HL-60 (cell line): ENCODE results near the gene CRIM1.
A peak's percentile ranks its signal among the peaks of the same experiment; 100 is the strongest.

Experiments
- DNase-seq, 2 experiments: peaks; one replicate each; pipeline ENCODE4 v3.0.0-alpha.2; 2010 to 2020; ENCODE audit warnings: low read depth in 1 of 2, low spot score in 1 of 2
- H3K27ac ChIP-seq: fragments of 250-450 bp; sonication (Bioruptor Pico); replicated peaks from 2 replicates; pipeline ENCODE4 v1.5.1; 2020; ENCODE audit warnings: mild to moderate bottlenecking, moderate library complexity
- H3K27me3 ChIP-seq: fragments of 250-450 bp; sonication (Bioruptor Pico); 2 replicates; pipeline ENCODE4 v1.5.1; 2021; ENCODE audit warnings: mild to moderate bottlenecking, moderate library complexity; ENCODE audit not compliant: insufficient read depth, poor library complexity, severe bottlenecking
- H3K4me3 ChIP-seq: replicated peaks from 2 replicates; pipeline ENCODE4 v1.5.1; 2011; ENCODE audit warnings: mild to moderate bottlenecking, control low read depth, low read length; ENCODE audit not compliant: insufficient read depth
- GABPA ChIP-seq: IDR thresholded peaks from 2 replicates; pipeline ENCODE4 v1.6.1; 2012; ENCODE audit warnings: low read depth
- POLR2AphosphoS5 ChIP-seq: IDR thresholded peaks from 2 replicates; pipeline ENCODE4 v1.6.1; 2012; ENCODE audit warnings: low read depth
- SPI1 ChIP-seq: IDR thresholded peaks from 2 replicates; pipeline ENCODE4 v1.6.1; 2012; ENCODE audit warnings: low read depth, mild to moderate bottlenecking, borderline replicate concordance
- TF ChIP-seq, protein P1 (sequence below): IDR thresholded peaks from one replicate; pipeline ENCODE4 v1.5.1; 2011; ENCODE audit warnings: low read length, control low read depth, inconsistent platforms; ENCODE audit not compliant: insufficient read depth
- TF ChIP-seq, protein P2 (sequence below): IDR thresholded peaks from 2 replicates; pipeline ENCODE4 v1.6.1; 2012; ENCODE audit warnings: low read depth; ENCODE audit not compliant: insufficient replicate concordance

The CRIM1 gene

DNA sequence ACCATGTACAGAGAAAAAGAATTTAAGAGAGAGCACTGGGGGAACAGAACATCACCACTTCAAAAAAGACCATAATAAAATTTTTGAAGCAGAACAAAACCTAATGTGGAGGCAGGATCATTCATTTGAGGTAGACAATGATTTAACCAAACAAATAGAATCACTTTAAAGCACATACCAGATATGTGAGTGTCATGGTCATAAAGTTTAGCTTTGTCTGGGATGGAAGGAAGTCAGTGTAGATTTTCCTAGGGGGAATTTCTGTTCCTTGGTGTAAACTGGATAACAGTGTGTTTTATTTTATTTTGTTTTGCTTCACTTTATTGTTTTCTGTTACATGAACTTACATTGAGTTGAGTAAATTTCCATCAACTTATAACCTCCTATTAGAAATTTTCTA, 120.8 kb downstream of the CRIM1 start:
- no peaks in the 10 kb centered on the region for H3K27me3 ChIP-seq
- H3K27ac ChIP-seq = no peak overlapping the region
- TF ChIP-seq GABPA (no peak), SPI1 (no peak), POLR2AphosphoS5 (no peak)
- TF ChIP-seq, protein P1, sequence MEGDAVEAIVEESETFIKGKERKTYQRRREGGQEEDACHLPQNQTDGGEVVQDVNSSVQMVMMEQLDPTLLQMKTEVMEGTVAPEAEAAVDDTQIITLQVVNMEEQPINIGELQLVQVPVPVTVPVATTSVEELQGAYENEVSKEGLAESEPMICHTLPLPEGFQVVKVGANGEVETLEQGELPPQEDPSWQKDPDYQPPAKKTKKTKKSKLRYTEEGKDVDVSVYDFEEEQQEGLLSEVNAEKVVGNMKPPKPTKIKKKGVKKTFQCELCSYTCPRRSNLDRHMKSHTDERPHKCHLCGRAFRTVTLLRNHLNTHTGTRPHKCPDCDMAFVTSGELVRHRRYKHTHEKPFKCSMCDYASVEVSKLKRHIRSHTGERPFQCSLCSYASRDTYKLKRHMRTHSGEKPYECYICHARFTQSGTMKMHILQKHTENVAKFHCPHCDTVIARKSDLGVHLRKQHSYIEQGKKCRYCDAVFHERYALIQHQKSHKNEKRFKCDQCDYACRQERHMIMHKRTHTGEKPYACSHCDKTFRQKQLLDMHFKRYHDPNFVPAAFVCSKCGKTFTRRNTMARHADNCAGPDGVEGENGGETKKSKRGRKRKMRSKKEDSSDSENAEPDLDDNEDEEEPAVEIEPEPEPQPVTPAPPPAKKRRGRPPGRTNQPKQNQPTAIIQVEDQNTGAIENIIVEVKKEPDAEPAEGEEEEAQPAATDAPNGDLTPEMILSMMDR = no peak
- TF ChIP-seq, protein P2, sequence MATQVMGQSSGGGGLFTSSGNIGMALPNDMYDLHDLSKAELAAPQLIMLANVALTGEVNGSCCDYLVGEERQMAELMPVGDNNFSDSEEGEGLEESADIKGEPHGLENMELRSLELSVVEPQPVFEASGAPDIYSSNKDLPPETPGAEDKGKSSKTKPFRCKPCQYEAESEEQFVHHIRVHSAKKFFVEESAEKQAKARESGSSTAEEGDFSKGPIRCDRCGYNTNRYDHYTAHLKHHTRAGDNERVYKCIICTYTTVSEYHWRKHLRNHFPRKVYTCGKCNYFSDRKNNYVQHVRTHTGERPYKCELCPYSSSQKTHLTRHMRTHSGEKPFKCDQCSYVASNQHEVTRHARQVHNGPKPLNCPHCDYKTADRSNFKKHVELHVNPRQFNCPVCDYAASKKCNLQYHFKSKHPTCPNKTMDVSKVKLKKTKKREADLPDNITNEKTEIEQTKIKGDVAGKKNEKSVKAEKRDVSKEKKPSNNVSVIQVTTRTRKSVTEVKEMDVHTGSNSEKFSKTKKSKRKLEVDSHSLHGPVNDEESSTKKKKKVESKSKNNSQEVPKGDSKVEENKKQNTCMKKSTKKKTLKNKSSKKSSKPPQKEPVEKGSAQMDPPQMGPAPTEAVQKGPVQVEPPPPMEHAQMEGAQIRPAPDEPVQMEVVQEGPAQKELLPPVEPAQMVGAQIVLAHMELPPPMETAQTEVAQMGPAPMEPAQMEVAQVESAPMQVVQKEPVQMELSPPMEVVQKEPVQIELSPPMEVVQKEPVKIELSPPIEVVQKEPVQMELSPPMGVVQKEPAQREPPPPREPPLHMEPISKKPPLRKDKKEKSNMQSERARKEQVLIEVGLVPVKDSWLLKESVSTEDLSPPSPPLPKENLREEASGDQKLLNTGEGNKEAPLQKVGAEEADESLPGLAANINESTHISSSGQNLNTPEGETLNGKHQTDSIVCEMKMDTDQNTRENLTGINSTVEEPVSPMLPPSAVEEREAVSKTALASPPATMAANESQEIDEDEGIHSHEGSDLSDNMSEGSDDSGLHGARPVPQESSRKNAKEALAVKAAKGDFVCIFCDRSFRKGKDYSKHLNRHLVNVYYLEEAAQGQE = no peak
- H3K4me3 ChIP-seq = no peak overlapping the region
- DNase-seq = no peak

DNA sequence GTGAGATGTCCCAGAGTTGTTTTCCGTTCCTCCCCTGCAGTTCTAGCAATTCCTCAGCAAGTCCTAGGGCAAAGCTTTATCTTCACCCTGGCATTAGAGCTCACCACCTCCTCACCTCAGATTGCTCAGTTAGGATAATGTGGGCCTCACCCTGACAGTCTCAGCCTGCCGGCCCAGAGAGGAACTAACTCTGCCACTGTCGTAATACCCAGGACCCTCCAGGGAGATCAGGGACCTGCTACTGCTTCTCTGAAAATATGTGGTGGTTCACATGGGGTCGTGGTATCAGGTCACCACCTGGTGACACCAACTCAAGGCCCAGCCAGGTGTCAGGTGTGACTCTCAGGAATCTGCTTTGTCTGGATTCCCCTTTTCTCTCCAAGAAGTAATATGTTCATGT, 121.7 kb downstream of the CRIM1 start:
- TF ChIP-seq POLR2AphosphoS5 (peak; percentile 32; the same call in 1 of the 2 replicates), SPI1 (peak; percentile 47; the same call in 1 of the 2 replicates), GABPA (no peak)
- TF ChIP-seq, protein P1 = no peak
- TF ChIP-seq, protein P2 = no peak
- Histone ChIP-seq H3K27me3 (no peaks in the 10 kb centered on the region), H3K4me3 (no peak overlapping the region), H3K27ac (peak overlapping the region; percentile 73)
- DNase-seq = peak in 1 of 2 experiments; percentile 64

DNA sequence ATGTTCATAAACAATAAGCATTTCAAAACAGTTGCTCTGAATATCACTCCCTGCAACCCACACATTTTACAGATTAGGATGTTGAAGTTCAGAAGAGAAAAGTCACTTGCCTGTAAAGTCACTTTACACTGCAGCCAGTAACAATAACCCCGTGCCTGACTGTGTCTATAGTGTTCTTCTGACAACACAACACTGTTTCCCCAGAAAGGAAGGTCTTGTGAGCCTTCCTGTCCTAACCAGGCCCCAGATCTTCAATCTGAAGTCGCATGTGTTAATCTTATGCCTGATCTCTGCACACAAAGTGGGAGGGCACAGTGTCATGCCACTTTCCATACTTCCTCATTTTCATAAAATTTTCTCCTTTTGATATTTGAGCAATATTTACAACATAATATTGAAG, 122.2 kb downstream of the CRIM1 start:
- peak overlapping the region; percentile 73 for H3K27ac ChIP-seq
- no peak overlapping the region for H3K4me3 ChIP-seq
- DNase-seq = peak in 1 of 2 experiments; percentile 75
- TF ChIP-seq POLR2AphosphoS5 = 0 out of 2 replicates have a peak, but pooled peaks have one; percentile 16
- peak; percentile 49; the same call in 1 of the 2 replicates for TF ChIP-seq SPI1
- TF ChIP-seq, protein P1 = no peak
- TF ChIP-seq GABPA = no peak
- TF ChIP-seq, protein P2 = no peak
- H3K27me3 ChIP-seq = no peaks in the 10 kb centered on the region
